MM.1S (cell line): ENCODE data around the gene POLD3.
"Not testable (repeated sequence)": the region's sequence is repeated elsewhere in the genome, so short reads cannot be mapped to it uniquely, and the experiment has no call there.

Experiments
- DNase-seq: peaks from one replicate; pipeline ENCODE4 v3.0.0-alpha.2; 2015
- H2AFZ ChIP-seq: fragments of 300-600 bp; sonication (generic); 2 replicates; pipeline ENCODE4 v1.6.0; 2016; ENCODE audit warnings: antibody characterized with exemption, low read length
- H3F3A ChIP-seq: fragments of 300-600 bp; sonication (generic); 2 replicates; pipeline ENCODE4 v1.6.1; 2016; ENCODE audit warnings: mild to moderate bottlenecking, antibody characterized with exemption, low read length, moderate library complexity, mixed read lengths; ENCODE audit not compliant: insufficient read depth
- H3K27ac ChIP-seq: fragments of 300-600 bp; sonication (generic); 2 replicates; pipeline ENCODE4 v1.5.1; 2016; ENCODE audit warnings: mild to moderate bottlenecking, low read length
- H3K27me3 ChIP-seq: fragments of 300-600 bp; sonication (generic); replicated peaks from 2 replicates; pipeline ENCODE4 v1.6.0; 2016; ENCODE audit warnings: low read length; ENCODE audit not compliant: insufficient read depth
- H3K36me3 ChIP-seq: fragments of 300-600 bp; sonication (generic); replicated peaks from 2 replicates; pipeline ENCODE4 v1.6.1; 2016; ENCODE audit warnings: mild to moderate bottlenecking, low read length, mixed read lengths; ENCODE audit not compliant: insufficient read depth
- H3K4me1 ChIP-seq: fragments of 300-600 bp; sonication (generic); 2 replicates; pipeline ENCODE4 v1.6.1; 2016; ENCODE audit warnings: low read length, mixed read lengths
- H3K4me2 ChIP-seq: fragments of 300-600 bp; sonication (generic); 2 replicates; pipeline ENCODE4 v1.6.0; 2016; ENCODE audit warnings: low read depth, low read length
- H3K4me3 ChIP-seq: fragments of 300-600 bp; sonication (generic); 2 replicates; pipeline ENCODE4 v1.5.1; 2016; ENCODE audit warnings: low read length, mixed read lengths
- H3K79me2 ChIP-seq: fragments of 300-600 bp; sonication (generic); 2 replicates; pipeline ENCODE4 v1.6.1; 2016; ENCODE audit warnings: mixed run types, low read length, mixed read lengths
- H3K9ac ChIP-seq: fragments of 300-600 bp; sonication (generic); 2 replicates; pipeline ENCODE4 v1.6.1; 2016; ENCODE audit warnings: low read length, mixed read lengths
- H3K9me2 ChIP-seq: fragments of 300-600 bp; sonication (generic); replicated peaks from 2 replicates; pipeline ENCODE4 v1.6.1; 2016; ENCODE audit warnings: mild to moderate bottlenecking, low read length, mixed read lengths; ENCODE audit not compliant: insufficient read depth
- H3K9me3 ChIP-seq: fragments of 300-600 bp; sonication (generic); replicated peaks from 2 replicates; pipeline ENCODE4 v1.6.1; 2016; ENCODE audit warnings: mild to moderate bottlenecking, low read length, mixed read lengths; ENCODE audit not compliant: insufficient read depth
- H4K20me1 ChIP-seq: fragments of 300-600 bp; sonication (generic); 2 replicates; pipeline ENCODE4 v1.6.1; 2016; ENCODE audit warnings: mild to moderate bottlenecking, low read length, moderate library complexity, mixed read lengths; ENCODE audit not compliant: insufficient read depth
- CTCF ChIP-seq: fragments of 300-600 bp; sonication (generic); IDR thresholded peaks from 2 replicates; pipeline ENCODE4 v1.5.1; 2016; ENCODE audit warnings: antibody characterized with exemption, low read length, mixed read lengths
- EZH2 ChIP-seq: fragments of 300-600 bp; sonication (generic); optimal IDR thresholded peaks from 2 replicates; pipeline ENCODE3; 2017; ENCODE audit warnings: low read depth, mild to moderate bottlenecking, antibody characterized with exemption, low read length, mixed read lengths
- EZH2phosphoT487 ChIP-seq: fragments of 300-600 bp; sonication (generic); IDR thresholded peaks from 2 replicates; pipeline ENCODE4 v1.6.1; 2018; ENCODE audit warnings: antibody characterized with exemption, low read length

POLD3 gene

GRCh38 chr11:74647831-74648230, 55.4 kb downstream of the POLD3 start:
- no peak for TF ChIP-seq CTCF
- no peak for TF ChIP-seq EZH2
- TF ChIP-seq EZH2phosphoT487, result no peak
- Histone ChIP-seq H3K27me3 (no peaks in the 10 kb centered on the region), H3K27ac (no peak overlapping the region), H3K9me2 (no peaks in the 10 kb centered on the region), H3K4me3 (no peak overlapping the region), H3K9me3 (no peaks in the 10 kb centered on the region), H3K79me2 (no peaks in the 10 kb centered on the region), H3K36me3 (no peaks in the 10 kb centered on the region), H3F3A (no peaks in the 10 kb centered on the region), H4K20me1 (no peaks in the 10 kb centered on the region), H3K4me2 (no peak overlapping the region), H3K9ac (no peak overlapping the region), H2AFZ (no peak overlapping the region), H3K4me1 (no peaks in the 10 kb centered on the region)
- DNase-seq, result no peak

- TF ChIP-seq EZH2phosphoT487 (no peak), EZH2 (no peak), CTCF (no peak)
- no peak overlapping the region for H3K27ac ChIP-seq
- H4K20me1 ChIP-seq, result no peaks in the 10 kb centered on the region
- no peaks in the 10 kb centered on the region for H3K36me3 ChIP-seq
- H3K4me2 ChIP-seq, result no peak overlapping the region
- no peak overlapping the region for H3K9ac ChIP-seq
- H3K4me3 ChIP-seq, result no peak overlapping the region
- no peaks in the 10 kb centered on the region for H3K4me1 ChIP-seq
- H2AFZ ChIP-seq, result no peak overlapping the region
- no peaks in the 10 kb centered on the region for H3K27me3 ChIP-seq
- H3F3A ChIP-seq, result no peaks in the 10 kb centered on the region
- H3K9me2 ChIP-seq, result no peaks in the 10 kb centered on the region
- H3K9me3 ChIP-seq, result no peaks in the 10 kb centered on the region
- no peaks in the 10 kb centered on the region for H3K79me2 ChIP-seq
- DNase-seq, result no peak
Measured at GRCh38 chr11:74648894-74649293, 56.5 kb downstream of the POLD3 start.

- H3K4me3 ChIP-seq, result no peak overlapping the region
- H3K79me2 ChIP-seq, result no peaks in the 10 kb centered on the region
- DNase-seq, result no peak
- no peak overlapping the region for H3K4me2 ChIP-seq
- H3K4me1 ChIP-seq, result no peaks in the 10 kb centered on the region
- no peak overlapping the region for H3K9ac ChIP-seq
- H3K27me3 ChIP-seq, result no peaks in the 10 kb centered on the region
- no peak overlapping the region for H3K27ac ChIP-seq
- H3K36me3 ChIP-seq, result no peaks in the 10 kb centered on the region
- TF ChIP-seq CTCF, result no peak
- no peak for TF ChIP-seq EZH2phosphoT487
- TF ChIP-seq EZH2, result no peak
- H4K20me1 ChIP-seq, result no peaks in the 10 kb centered on the region
- H3K9me3 ChIP-seq, result no peaks in the 10 kb centered on the region
- no peaks in the 10 kb centered on the region for H3F3A ChIP-seq
- H3K9me2 ChIP-seq, result no peaks in the 10 kb centered on the region
- H2AFZ ChIP-seq, result no peak overlapping the region
Measured at GRCh38 chr11:74650498-74650897, 58.1 kb downstream of the POLD3 start.

- Histone ChIP-seq H3K4me2 (no peak overlapping the region), H3K9me2 (no peaks in the 10 kb centered on the region), H3K79me2 (no peaks in the 10 kb centered on the region), H3K9me3 (no peaks in the 10 kb centered on the region), H2AFZ (no peak overlapping the region), H3K4me3 (no peak overlapping the region), H3K9ac (no peak overlapping the region), H4K20me1 (no peaks in the 10 kb centered on the region), H3K36me3 (no peaks in the 10 kb centered on the region), H3K27ac (no peak overlapping the region), H3K27me3 (no peaks in the 10 kb centered on the region), H3F3A (no peaks in the 10 kb centered on the region), H3K4me1 (no peaks in the 10 kb centered on the region)
- no peak for DNase-seq
- TF ChIP-seq EZH2 (no peak), CTCF (no peak), EZH2phosphoT487 (no peak)
Measured at GRCh38 chr11:74654976-74655375, 62.6 kb downstream of the POLD3 start.

- not testable (repeated sequence) for H4K20me1 ChIP-seq, DNase-seq, H3F3A ChIP-seq, H3K4me1 ChIP-seq, H3K27me3 ChIP-seq, H3K9me3 ChIP-seq, H3K4me2 ChIP-seq, H3K4me3 ChIP-seq, H3K79me2 ChIP-seq, H3K9me2 ChIP-seq, H2AFZ ChIP-seq, H3K9ac ChIP-seq, H3K27ac ChIP-seq, H3K36me3 ChIP-seq
Measured at GRCh38 chr11:74659124-74659523, 66.7 kb downstream of the POLD3 start.
